Sigmoid colon (tissue), 4 donors: Measurements from ENCODE around the gene FTO.

Experiments used
- CTCF ChIP-seq, 4 experiments: fragments of 450-650 bp in 3 of 4; fragments of 200-600 bp in 1 of 4; IDR thresholded peaks; one replicate each; pipeline ENCODE4 v1.5.1; 2016 to 2019; ENCODE audit warnings: antibody characterized with exemption in 4 of 4, mild to moderate bottlenecking in 3 of 4, moderate library complexity in 2 of 4
- EP300 ChIP-seq, 4 donors: sonication (generic); formaldehyde crosslinking; IDR thresholded peaks; one replicate each; pipeline ENCODE4 v1.6.1; 2017; ENCODE audit warnings: antibody characterized with exemption in 4 of 4
- POLR2A ChIP-seq, 2 donors: fragments of 450-650 bp; IDR thresholded peaks; one replicate each; pipeline ENCODE4 v1.6.1; 2016; ENCODE audit warnings: antibody characterized with exemption in 2 of 2, mild to moderate bottlenecking in 2 of 2, moderate library complexity in 2 of 2
- POLR2AphosphoS5 ChIP-seq, 4 donors: sonication (generic); formaldehyde crosslinking; IDR thresholded peaks; one replicate each; pipeline ENCODE4 v1.6.1; 2017; ENCODE audit warnings: antibody characterized with exemption in 4 of 4

DNA sequence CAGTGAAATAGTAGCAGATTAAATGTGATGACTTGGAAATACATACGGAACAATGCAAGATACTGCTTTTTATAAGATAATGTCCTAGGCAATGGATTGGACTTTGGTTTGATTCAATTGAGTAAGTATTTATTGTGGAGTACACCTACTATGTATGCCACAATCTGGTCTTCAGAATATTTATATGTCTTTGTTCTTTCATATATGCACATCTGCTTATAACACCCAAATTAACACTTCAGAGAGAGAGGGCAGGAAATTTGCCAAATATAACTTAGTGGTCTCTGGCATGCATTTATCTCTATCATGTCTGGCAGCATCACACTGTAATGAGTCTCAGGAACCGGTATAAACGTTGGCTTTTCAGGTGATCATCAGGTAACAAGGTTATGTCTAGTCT lies 17.2 kb upstream of the FTO start:
- no peak for TF ChIP-seq CTCF (IDR thresholded peaks at IDR 0.05)
- no peak for TF ChIP-seq POLR2A (IDR thresholded peaks at IDR 0.05)
- TF ChIP-seq EP300 (IDR thresholded peaks at IDR 0.05): no peak
- no peak for TF ChIP-seq POLR2AphosphoS5 (IDR thresholded peaks at IDR 0.05)
